GM03348 (cell line): ENCODE measurements around the gene EDC3.
"Not testable (repeated sequence)": the region's sequence is repeated elsewhere in the genome, so short reads cannot be mapped to it uniquely, and the experiment has no call there.

Source experiments
- DNase-seq: peaks from one replicate; pipeline ENCODE4 v3.0.0; 2012; ENCODE audit warnings: low spot score

The EDC3 gene

GRCh38 chr15:74695597-74696397, at the start of gene EDC3:
TSS of gene EDC3 (minus strand) at chr15:74696024. CDS start at chr15:74675124, 20,900 bp downstream.
- peak; percentile 94 for DNase-seq

- DNase-seq = no peak
These were observed 46.6 kb upstream of the EDC3 start for GRCh38 chr15:74742422-74742821.

GRCh38 chr15:74738239-74738638, 42.4 kb upstream of the EDC3 start:
- DNase-seq = not testable (repeated sequence)

- no peak for DNase-seq
These were observed 39.5 kb upstream of the EDC3 start for GRCh38 chr15:74735305-74735704.

- no peak for DNase-seq
These were observed 37.4 kb upstream of the EDC3 start for GRCh38 chr15:74733269-74733668.

- no peak for DNase-seq
These were observed 37.0 kb upstream of the EDC3 start for GRCh38 chr15:74732846-74733245.

GRCh38 chr15:74730619-74731316, 34.9 kb upstream of the EDC3 start:
- DNase-seq = no peak

- not testable (repeated sequence) for DNase-seq
These were observed 33.5 kb upstream of the EDC3 start for GRCh38 chr15:74729372-74729771.

GRCh38 chr15:74728699-74729098, 32.9 kb upstream of the EDC3 start:
- DNase-seq = not testable (repeated sequence)

GRCh38 chr15:74727727-74728126, 31.9 kb upstream of the EDC3 start:
- no peak for DNase-seq

- no peak for DNase-seq
These were observed 30.9 kb upstream of the EDC3 start for GRCh38 chr15:74726774-74727164.

GRCh38 chr15:74725845-74726773, 30.3 kb upstream of the EDC3 start:
- DNase-seq = peak; percentile 47

- DNase-seq = no peak
These were observed 29.5 kb upstream of the EDC3 start, which contains the start of gene CYP1A1 for GRCh38 chr15:74725225-74725774. TSS of gene CYP1A1 (minus strand) at chr15:74725528. CDS start at chr15:74723097, 2,431 bp downstream.

- no peak for DNase-seq
These were observed 28.9 kb upstream of the EDC3 start for GRCh38 chr15:74724570-74725224.

- DNase-seq = peak; percentile 32
These were observed 28.0 kb upstream of the EDC3 start for GRCh38 chr15:74723754-74724334.

- no peak for DNase-seq
These were observed 27.4 kb upstream of the EDC3 start for GRCh38 chr15:74723187-74723586.

GRCh38 chr15:74722591-74722990, 26.8 kb upstream of the EDC3 start:
- no peak for DNase-seq

GRCh38 chr15:74716651-74717050, 20.8 kb upstream of the EDC3 start:
- no peak for DNase-seq

- DNase-seq = no peak
These were observed 16.5 kb upstream of the EDC3 start for GRCh38 chr15:74712311-74712710.

GRCh38 chr15:74710319-74711094, 14.7 kb upstream of the EDC3 start:
- DNase-seq = no peak
